GM18526 (cell line): ENCODE measurements around the gene FAM180A.

Experiments
- POLR2A ChIP-seq: IDR thresholded peaks from 3 replicates; pipeline ENCODE4 v1.6.1; 2011; ENCODE audit not compliant: insufficient read length; ENCODE audit errors: extremely low read depth

Gene FAM180A

GRCh38 chr7:135777626-135778398, 29.2 kb upstream of the FAM180A start:
- TF ChIP-seq POLR2A: no peak

GRCh38 chr7:135775230-135775629, 26.6 kb upstream of the FAM180A start:
- TF ChIP-seq POLR2A: no peak

DNA sequence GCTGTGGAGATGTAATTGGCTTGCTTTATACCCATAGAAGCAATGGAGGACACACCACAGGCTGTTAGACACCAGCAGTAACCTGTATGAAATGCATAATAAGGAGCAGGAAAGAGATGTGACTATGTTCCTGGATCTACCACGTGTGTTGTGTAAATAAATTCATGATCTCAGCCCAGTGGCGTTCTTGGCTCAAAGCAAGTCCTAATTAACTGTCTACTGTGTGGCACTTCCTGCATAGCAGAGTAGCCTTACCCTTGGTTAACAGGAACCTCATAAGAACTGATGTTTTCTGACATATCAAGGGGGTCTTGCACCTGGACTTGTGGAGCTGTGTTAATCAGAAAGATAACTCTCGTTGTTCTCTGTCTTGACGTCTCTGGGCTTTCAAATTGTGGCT, 25.7 kb upstream of the FAM180A start:
- no peak for TF ChIP-seq POLR2A

- TF ChIP-seq POLR2A: no peak
Observed at GRCh38 chr7:135773464-135773863, 24.9 kb upstream of the FAM180A start.

GRCh38 chr7:135772639-135773222, 24.1 kb upstream of the FAM180A start:
- no peak for TF ChIP-seq POLR2A

DNA sequence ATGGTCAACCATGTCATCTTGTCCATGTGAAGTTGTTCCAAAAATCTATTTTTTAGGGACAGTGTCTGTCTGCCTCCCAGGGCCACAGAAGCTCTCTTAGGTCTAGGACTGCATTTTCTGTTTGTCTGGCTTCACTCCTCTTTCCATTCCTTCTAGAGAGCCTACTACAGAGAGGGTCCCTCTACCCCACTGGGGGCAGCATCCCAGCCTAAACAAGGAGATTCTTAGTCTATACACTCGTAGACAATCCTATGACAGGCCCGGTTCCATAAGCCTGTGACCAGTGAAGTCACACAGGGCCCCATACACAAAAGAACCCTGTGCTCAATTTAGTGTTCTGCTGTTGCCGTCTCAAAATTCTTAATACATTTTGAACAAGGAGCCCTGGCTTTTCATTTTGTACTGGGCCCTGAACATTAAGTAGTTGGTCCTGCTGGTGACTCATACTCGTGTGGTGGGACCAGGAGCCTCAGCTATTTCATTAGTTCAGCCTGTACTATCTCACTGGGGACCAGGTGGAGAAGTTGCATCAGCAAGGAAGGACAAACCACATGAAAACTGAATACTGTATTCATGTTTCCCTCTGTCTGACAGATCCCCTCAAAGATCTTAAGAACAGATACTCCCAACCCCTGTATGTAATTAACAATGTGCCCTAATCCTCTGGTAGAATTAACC, 23.5 kb upstream of the FAM180A start:
- no peak for TF ChIP-seq POLR2A

- TF ChIP-seq POLR2A: no peak
Observed at GRCh38 chr7:135771051-135771450, 22.4 kb upstream of the FAM180A start.

DNA sequence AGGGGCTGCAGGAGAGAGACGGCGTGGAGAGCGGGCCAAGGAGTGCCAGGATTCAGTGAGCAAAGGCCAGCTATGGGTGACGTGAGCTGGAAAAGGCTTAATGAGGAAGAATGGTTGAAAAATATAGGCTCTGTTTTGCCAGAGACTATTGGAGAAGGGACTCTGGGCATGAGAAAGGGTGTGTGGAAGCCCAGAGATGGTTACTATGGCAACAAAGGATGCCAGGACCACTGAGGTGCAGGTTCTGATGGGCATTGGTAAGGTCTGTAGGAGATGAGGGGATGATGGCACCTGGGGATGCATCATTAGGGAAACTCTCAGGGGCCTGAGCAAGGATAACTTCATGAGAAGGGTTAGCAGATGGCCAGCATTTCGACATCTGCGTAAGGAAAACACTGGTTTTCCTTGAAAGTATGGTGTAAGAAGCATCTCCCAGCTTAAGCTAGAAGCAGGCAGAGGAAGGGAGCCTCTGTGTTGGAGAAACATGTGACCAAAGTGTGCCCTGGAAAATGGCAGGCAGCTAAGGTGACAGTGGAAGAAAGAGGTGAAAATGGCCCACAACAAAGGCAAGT, 21.6 kb upstream of the FAM180A start:
- no peak for TF ChIP-seq POLR2A

GRCh38 chr7:135769005-135769802, 20.6 kb upstream of the FAM180A start:
- no peak for TF ChIP-seq POLR2A

DNA sequence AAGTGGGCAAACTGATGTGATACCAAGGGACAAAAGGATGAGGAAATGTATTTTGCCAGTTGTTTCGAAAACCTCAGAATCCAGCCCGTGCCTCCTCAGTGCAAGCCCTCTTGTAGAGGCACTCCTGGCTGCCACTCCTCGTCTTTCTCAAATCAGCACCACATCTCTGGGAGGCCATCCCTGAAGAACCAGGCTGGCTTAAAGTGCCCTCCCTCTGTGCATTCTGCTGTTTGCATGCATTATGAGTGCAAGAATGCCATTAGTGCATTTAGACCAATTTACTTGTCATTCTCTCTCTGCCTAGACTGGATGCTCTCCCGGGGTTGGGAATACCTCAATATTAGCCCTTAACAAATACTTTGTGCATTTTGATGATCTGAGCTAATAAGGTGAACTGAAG, 19.9 kb upstream of the FAM180A start:
- TF ChIP-seq POLR2A: no peak

DNA sequence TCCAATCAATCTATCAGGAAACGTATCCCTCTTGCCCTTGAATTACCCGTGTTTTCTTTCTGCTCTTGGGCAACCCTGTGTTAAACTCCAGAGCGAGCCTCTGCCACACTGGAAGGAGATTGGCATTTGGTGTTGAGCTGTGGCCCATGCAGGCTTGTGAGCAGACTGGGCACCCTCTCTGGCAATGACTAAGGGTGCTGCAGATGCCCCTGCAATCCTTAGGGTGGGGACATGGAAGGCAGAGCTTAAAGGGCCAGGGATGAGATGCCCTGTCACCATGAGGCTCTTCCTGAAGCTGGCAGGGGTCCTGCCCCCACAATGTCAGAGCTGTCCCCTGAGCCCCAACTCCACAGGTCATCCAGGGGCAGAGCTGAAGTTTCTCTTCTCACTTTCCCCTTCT, 19.5 kb upstream of the FAM180A start:
- TF ChIP-seq POLR2A: no peak

- no peak for TF ChIP-seq POLR2A
Observed at GRCh38 chr7:135763261-135763660, 14.6 kb upstream of the FAM180A start.

- no peak for TF ChIP-seq POLR2A
Observed at GRCh38 chr7:135761751-135762488, 13.3 kb upstream of the FAM180A start.

- TF ChIP-seq POLR2A: no peak
Observed at GRCh38 chr7:135759532-135759931, 10.9 kb upstream of the FAM180A start.

DNA sequence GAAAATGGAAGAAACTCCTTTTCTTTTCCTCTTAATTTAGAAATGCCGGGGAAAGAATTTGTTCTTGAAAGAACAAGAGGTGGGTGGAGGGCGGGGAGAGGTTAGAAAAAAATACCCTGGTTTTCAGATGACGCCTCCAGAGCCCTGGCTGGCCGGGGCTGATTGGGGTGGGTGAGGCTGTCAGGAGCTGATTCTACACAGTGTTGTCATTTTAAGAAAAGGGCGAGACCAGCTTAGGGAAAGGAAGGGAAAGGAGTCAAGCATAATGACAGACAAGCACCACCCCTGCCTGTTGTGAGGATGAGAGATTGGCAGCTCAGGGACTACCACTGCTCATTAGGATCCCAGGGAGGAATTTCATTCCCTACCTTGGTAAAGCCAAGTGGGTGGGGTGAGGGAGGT, 9.9 kb upstream of the FAM180A start:
- TF ChIP-seq POLR2A: no peak
